AG09319 (cell line): ENCODE results near the gene DBF4B.

ENCODE experiments used
- DNase-seq: peaks from one replicate; pipeline ENCODE4 v3.0.0-alpha.2; 2010; ENCODE audit warnings: low read depth; ENCODE audit errors: extremely low read depth
- TF ChIP-seq, protein P1 (sequence below): IDR thresholded peaks from 2 replicates; pipeline ENCODE4 v1.5.1; 2011; ENCODE audit warnings: low read depth, mild to moderate bottlenecking, inconsistent platforms, low read length, moderate library complexity

DBF4B gene

DNA sequence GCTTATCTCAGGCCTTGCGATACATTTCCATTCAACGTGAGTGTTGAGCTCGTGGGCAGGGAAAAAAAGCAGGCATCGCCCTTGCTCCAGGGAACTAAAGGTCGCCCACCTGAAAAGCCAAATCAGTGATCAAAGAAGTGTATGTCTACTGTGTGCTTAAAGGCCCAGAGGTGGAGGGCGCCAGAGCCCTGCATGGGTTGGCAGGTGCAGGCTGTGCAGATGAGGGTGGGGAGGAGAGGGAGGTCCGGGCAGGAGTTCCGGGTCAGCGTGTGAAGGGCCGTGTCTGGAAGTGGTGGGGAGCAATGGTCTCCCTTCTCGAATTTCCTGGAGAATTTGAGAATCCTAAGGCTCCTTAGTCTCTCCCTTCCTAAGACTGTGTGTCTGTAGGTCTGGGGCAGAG is 57.5 kb downstream of the DBF4B start:
- DNase-seq = no peak
- TF ChIP-seq, protein P1, sequence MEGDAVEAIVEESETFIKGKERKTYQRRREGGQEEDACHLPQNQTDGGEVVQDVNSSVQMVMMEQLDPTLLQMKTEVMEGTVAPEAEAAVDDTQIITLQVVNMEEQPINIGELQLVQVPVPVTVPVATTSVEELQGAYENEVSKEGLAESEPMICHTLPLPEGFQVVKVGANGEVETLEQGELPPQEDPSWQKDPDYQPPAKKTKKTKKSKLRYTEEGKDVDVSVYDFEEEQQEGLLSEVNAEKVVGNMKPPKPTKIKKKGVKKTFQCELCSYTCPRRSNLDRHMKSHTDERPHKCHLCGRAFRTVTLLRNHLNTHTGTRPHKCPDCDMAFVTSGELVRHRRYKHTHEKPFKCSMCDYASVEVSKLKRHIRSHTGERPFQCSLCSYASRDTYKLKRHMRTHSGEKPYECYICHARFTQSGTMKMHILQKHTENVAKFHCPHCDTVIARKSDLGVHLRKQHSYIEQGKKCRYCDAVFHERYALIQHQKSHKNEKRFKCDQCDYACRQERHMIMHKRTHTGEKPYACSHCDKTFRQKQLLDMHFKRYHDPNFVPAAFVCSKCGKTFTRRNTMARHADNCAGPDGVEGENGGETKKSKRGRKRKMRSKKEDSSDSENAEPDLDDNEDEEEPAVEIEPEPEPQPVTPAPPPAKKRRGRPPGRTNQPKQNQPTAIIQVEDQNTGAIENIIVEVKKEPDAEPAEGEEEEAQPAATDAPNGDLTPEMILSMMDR = no peak

DNA sequence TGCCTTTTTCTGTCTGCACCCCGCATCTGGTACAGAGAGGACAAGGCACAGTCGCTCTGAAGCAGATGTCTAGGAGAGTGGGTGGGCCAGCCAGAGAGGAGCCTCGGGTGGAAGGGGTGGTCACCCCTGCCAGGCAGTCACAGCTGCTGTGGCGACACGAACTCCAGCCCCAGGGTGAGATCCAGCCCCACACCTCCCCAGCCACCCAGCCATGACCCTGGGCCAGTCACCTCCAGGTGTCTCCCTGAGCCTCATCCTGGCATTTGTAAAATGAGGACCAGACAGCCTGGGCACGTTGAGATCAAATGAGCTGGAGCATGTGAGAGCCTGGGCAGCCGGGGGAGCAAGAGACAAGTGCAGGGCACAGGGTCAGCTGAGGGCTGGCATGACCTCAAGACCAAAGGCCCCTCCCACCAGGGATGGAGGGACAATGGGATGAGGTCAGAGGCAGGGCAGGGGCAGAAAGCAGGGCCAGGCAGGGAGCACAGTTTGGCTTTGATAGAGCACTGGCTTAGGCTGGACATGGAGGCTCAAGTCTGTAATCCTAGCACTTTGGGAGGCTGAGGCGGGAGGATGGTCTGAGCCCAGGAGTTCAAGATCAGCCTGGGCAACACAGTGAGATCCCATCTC is 58.1 kb downstream of the DBF4B start:
- DNase-seq = no peak
- TF ChIP-seq, protein P1 = no peak

DNA sequence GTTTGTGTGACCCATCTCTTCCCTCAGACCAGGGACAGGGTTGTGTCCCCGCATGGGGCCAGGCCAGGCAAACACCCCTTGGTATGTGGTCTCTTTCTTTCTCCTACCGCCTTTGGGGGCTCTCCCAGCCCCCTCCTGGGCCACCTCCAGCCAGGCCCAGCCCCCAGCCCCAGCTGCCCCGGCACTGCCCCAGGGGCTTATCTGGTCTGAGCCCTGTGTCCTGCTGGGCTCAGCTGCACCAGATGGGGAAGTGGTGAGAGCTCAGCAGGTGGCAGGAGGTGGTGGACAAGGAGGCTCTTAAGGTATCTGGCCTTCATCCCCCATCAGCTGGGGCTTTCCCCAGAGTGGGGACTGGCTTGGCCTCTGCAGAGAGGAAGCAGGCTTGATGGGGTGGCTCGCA is 59.0 kb downstream of the DBF4B start:
- TF ChIP-seq, protein P1 = no peak
- no peak for DNase-seq

DNA sequence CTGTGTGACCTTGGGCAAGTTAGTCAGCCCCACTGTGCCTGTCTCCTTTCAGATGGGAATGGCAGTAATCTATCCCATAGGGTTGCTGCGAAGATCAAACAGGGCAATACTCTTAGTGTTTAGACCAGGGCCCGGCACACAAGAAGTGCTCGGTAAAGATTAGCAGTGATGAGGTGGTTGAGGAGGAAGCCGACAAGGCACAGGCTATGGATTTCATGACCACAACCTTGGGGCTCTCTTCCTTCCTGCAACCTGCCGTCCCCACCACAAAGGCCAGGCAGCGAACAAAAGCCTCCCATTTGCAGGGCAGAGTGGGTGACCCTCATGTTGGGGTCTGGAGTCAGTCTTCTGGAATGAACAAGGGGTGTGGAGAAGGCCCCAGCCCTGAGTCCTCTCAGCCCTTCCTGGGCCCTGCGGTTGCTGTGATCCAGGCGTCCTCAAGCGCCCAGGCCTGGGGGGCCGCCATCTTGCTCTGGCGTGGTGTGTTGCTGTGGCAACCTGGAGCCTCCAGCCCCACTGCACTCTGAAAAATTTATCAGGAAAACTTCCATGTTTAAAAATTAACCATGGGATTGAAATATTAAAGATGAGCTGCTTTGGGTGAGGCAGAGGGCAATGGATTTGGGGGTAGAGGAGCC is 60.2 kb downstream of the DBF4B start:
- DNase-seq = no peak
- TF ChIP-seq, protein P1 = no peak

DNA sequence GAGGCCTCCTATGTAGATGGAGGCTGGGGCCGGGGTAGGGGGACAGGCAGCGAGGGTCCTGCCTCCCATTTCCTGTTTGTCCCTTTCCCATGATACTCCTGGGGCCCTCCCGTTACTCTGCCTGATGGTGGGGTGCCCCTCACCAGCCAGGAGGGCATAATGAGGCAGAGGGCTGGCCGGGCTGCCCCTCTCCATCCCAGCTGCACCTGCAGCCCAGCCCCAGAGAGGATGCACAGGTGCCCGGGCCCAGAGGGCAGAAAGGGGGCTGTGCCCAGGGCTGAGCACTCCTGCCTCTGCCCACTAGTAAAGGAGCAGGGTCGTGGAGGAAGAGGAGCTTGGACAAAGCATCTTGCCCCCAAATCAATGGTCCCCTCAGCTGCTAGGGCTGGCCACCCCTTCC is 60.8 kb downstream of the DBF4B start:
- TF ChIP-seq, protein P1 = no peak
- no peak for DNase-seq

DNA sequence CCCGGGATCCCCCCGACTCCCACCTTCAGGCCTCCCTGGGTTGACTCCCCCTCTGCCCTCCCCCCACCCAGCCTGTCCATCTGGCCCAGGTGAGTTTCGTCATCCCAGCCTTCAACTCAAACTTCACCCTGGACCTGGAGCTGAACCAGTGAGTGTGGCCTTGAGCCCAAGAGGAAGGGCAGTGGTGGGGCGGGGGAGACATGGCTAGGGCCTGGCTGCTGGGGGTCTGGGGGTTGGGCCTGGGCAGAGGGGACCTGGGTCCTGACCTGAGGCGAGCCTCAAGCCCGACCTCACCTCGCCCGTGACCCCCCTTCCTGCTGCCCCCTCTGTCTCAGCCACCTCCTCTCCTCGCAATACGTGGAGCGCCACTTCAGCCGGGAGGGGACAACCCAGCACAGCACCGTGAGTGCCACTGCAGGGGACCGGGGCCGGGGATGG is 61.2 kb downstream of the DBF4B start:
- DNase-seq = no peak
- TF ChIP-seq, protein P1 = no peak

DNA sequence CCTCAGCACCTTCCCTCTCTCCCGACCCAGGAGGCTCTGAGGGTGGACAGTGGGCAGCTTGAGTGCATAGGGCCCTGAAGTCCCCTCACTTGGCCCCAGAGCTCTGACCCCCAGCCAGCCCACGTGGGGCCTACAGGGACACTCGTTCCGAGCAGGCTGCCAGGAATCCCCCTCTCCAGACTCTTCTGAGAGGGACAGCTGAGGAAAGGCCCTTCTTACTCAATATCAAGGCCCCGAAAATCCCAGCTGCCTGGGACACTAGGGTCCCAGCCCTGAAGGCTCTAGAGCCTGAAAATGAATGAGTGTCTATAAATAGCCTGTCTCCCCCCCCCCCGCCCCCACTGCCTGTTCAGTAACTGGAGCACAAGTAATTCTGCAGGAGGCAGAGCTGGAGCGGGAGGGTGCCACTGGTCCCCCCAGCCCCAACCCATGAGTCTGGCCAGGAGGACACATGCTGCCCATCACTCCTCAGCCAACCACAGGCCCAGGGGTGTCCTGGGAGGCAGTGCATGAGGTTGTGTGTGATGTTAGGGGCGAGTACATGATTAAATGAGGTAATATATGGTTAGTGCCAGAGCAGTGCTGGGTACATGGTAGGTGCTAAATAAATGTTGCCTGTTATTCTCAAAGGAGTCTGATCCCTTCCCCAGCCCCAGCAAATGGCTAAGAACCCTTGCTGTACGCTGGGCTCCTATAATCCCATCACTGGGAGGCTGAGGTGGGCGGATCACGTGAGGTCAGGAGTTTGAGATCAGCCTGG is 61.9 kb downstream of the DBF4B start:
- TF ChIP-seq, protein P1 = no peak
- no peak for DNase-seq
